H9 (cell line): ENCODE results near the gene SSBP2. TPM values are rescaled to one million over a fixed set of nuclear protein-coding genes. Genes with fewer than 3 reads are reported as not detected.

Experiments used
- DNase-seq: peaks from one replicate; pipeline ENCODE4 v3.0.0-alpha.2; 2017
- H2AFZ ChIP-seq: one replicate; pipeline ENCODE4 v1.6.1; 2013; ENCODE audit warnings: mild to moderate bottlenecking, low read length, control low read depth, moderate library complexity
- H2AK5ac ChIP-seq: 2 replicates; pipeline ENCODE4 v1.6.1; 2013; ENCODE audit warnings: low read length, control low read depth, mixed read lengths; ENCODE audit not compliant: insufficient read length
- H2BK120ac ChIP-seq: one replicate; pipeline ENCODE4 v1.6.1; 2013; ENCODE audit warnings: low read depth, mild to moderate bottlenecking, low read length, control low read depth, inconsistent platforms; ENCODE audit not compliant: poor library complexity, severe bottlenecking
- H2BK12ac ChIP-seq: 2 replicates; pipeline ENCODE4 v1.6.1; 2013; ENCODE audit warnings: low read length, control low read depth, mixed read lengths, low read depth; ENCODE audit not compliant: insufficient read length
- H2BK15ac ChIP-seq: 2 replicates; pipeline ENCODE4 v1.6.1; 2013; ENCODE audit warnings: low read depth, low read length, control low read depth
- H2BK20ac ChIP-seq: one replicate; pipeline ENCODE4 v1.6.1; 2013; ENCODE audit warnings: low read depth, mild to moderate bottlenecking, low read length, control low read depth, inconsistent platforms; ENCODE audit not compliant: poor library complexity, severe bottlenecking
- H2BK5ac ChIP-seq: 2 replicates; pipeline ENCODE4 v1.6.1; 2013; ENCODE audit warnings: low read length, control low read depth, mixed read lengths; ENCODE audit not compliant: insufficient read length
- H3K14ac ChIP-seq: 2 replicates; pipeline ENCODE4 v1.6.1; 2013; ENCODE audit warnings: low read length, control low read depth; ENCODE audit not compliant: insufficient read depth
- H3K18ac ChIP-seq: 2 replicates; pipeline ENCODE4 v1.6.1; 2013; ENCODE audit warnings: low read depth, mild to moderate bottlenecking, mixed read lengths, low read length, control low read depth; ENCODE audit not compliant: insufficient read length
- H3K23ac ChIP-seq: 2 replicates; pipeline ENCODE4 v1.6.1; 2013; ENCODE audit warnings: low read length, control low read depth, mixed read lengths, low read depth; ENCODE audit not compliant: insufficient read length
- H3K23me2 ChIP-seq: 2 replicates; pipeline ENCODE4 v1.6.1; 2013; ENCODE audit warnings: low read depth, mild to moderate bottlenecking, mixed read lengths, low read length, control low read depth; ENCODE audit not compliant: insufficient read length, poor library complexity, severe bottlenecking
- H3K27ac ChIP-seq: 2 replicates; pipeline ENCODE4 v1.5.1; 2013; ENCODE audit warnings: low read length, control low read depth, mixed read lengths, low read depth; ENCODE audit not compliant: insufficient read length
- H3K27me3 ChIP-seq: 2 replicates; pipeline ENCODE4 v1.6.1; 2013; ENCODE audit warnings: low read length, control low read depth, inconsistent platforms; ENCODE audit not compliant: insufficient read depth
- H3K4ac ChIP-seq: 2 replicates; pipeline ENCODE4 v1.6.1; 2013; ENCODE audit warnings: low read depth, mild to moderate bottlenecking, control low read depth, inconsistent platforms, low read length, moderate library complexity
- H3K4me1 ChIP-seq: 2 replicates; pipeline ENCODE4 v1.6.1; 2013; ENCODE audit warnings: low read length, control low read depth, inconsistent platforms; ENCODE audit not compliant: insufficient read depth
- H3K4me2 ChIP-seq: 2 replicates; pipeline ENCODE4 v1.6.1; 2013; ENCODE audit warnings: low read length, control low read depth, mixed read lengths; ENCODE audit not compliant: insufficient read length, insufficient read depth
- H3K56ac ChIP-seq: 2 replicates; pipeline ENCODE4 v1.6.1; 2013; ENCODE audit warnings: low read depth, mild to moderate bottlenecking, mixed read lengths, low read length, control low read depth; ENCODE audit not compliant: insufficient read length
- H3K79me1 ChIP-seq: 2 replicates; pipeline ENCODE4 v1.6.1; 2013; ENCODE audit warnings: low read depth, mild to moderate bottlenecking, moderate library complexity, low read length, control low read depth, inconsistent platforms; ENCODE audit not compliant: insufficient read depth, poor library complexity, severe bottlenecking
- H3K79me2 ChIP-seq: 2 replicates; pipeline ENCODE4 v1.6.1; 2013; ENCODE audit warnings: low read length, control low read depth, inconsistent platforms; ENCODE audit not compliant: insufficient read depth
- H3K9ac ChIP-seq: 2 replicates; pipeline ENCODE4 v1.6.1; 2013; ENCODE audit warnings: low read length, control low read depth, mixed read lengths; ENCODE audit not compliant: insufficient read length; ENCODE audit errors: extremely low read depth
- H3K9me3 ChIP-seq: one replicate; pipeline ENCODE4 v1.6.1; 2013; ENCODE audit warnings: low read depth, low read length, inconsistent platforms; ENCODE audit not compliant: control insufficient read depth
- H3T11ph ChIP-seq: one replicate; pipeline ENCODE4 v1.6.1; 2013; ENCODE audit warnings: mild to moderate bottlenecking, low read length, control low read depth, inconsistent platforms
- H4K20me1 ChIP-seq: one replicate; pipeline ENCODE4 v1.6.1; 2013; ENCODE audit not compliant: control insufficient read depth, insufficient read length, insufficient read depth
- H4K5ac ChIP-seq: 2 replicates; pipeline ENCODE4 v1.6.1; 2013; ENCODE audit warnings: low read depth, mild to moderate bottlenecking, mixed read lengths, low read length, control low read depth; ENCODE audit not compliant: insufficient read length
- H4K8ac ChIP-seq: replicated peaks from 2 replicates; pipeline ENCODE4 v1.6.1; 2013; ENCODE audit warnings: low read length, control low read depth, mixed read lengths, low read depth; ENCODE audit not compliant: insufficient read length
- H4K91ac ChIP-seq: 2 replicates; pipeline ENCODE4 v1.6.1; 2013; ENCODE audit warnings: low read depth, mild to moderate bottlenecking, moderate library complexity, mixed read lengths, low read length, control low read depth; ENCODE audit not compliant: insufficient read length
- H3K27ac Mint-ChIP-seq, 3 experiments: 2 replicates in 2 of 3; 3 replicates in 1 of 3; pipeline ENCODE4 v1.8.0; 2020 to 2021; ENCODE audit warnings: mixed read lengths in 3 of 3, mild to moderate bottlenecking in 1 of 3, moderate library complexity in 1 of 3
- H3K27me3 Mint-ChIP-seq: 2 replicates; pipeline ENCODE4 v1.8.0; 2021; ENCODE audit warnings: low read depth, mild to moderate bottlenecking, moderate library complexity, mixed read lengths
- H3K36me3 Mint-ChIP-seq, 3 experiments: 2 replicates in 2 of 3; 3 replicates in 1 of 3; pipeline ENCODE4 v1.8.0; 2020 to 2021; ENCODE audit warnings: low read depth in 3 of 3, mixed read lengths in 3 of 3; ENCODE audit not compliant: insufficient read depth in 1 of 3
- H3K4me1 Mint-ChIP-seq, 2 experiments: 2 replicates each; pipeline ENCODE4 v1.8.0; 2020; ENCODE audit warnings: mixed read lengths in 2 of 2
- H3K4me3 Mint-ChIP-seq, 2 experiments: 2 replicates in 1 of 2; 3 replicates in 1 of 2; pipeline ENCODE4 v1.8.0; 2020 to 2021; ENCODE audit warnings: mild to moderate bottlenecking in 2 of 2, mixed read lengths in 2 of 2, moderate library complexity in 1 of 2
- H3K9me3 Mint-ChIP-seq, 2 experiments: 2 replicates in 1 of 2; 3 replicates in 1 of 2; pipeline ENCODE4 v1.8.0; 2020; ENCODE audit warnings: mild to moderate bottlenecking in 2 of 2, mixed read lengths in 2 of 2, moderate library complexity in 1 of 2
- WGBS: extraction: QIAGEN DNeasy Blood & Tissue Kit; methylation state at CpG from one replicate; pipeline ENCODE4 v1.1.7; 2013; ENCODE audit warnings: missing lambda C conversion rate, low lambda C conversion rate, mixed read lengths; ENCODE audit not compliant: insufficient read length; ENCODE audit errors: extremely low coverage; 5-methylcytosine and 5-hydroxymethylcytosine counted together
- total RNA-seq: library from RNA; stranded (reverse); gene quantifications from 2 replicates; pipeline ENCODE4 v1.2.1, GENCODE V29; 2021
- TF ChIP-seq, protein P1 (sequence below): fragments of 200-600 bp; sonication (generic); conservative IDR thresholded peaks from 3 replicates; pipeline ENCODE4 v1.8.0; 2021; ENCODE audit warnings: antibody characterized with exemption, mild to moderate bottlenecking

The SSBP2 gene
- total RNA-seq, 1 experiment from 2014 or later: 35.6 TPM

DNA sequence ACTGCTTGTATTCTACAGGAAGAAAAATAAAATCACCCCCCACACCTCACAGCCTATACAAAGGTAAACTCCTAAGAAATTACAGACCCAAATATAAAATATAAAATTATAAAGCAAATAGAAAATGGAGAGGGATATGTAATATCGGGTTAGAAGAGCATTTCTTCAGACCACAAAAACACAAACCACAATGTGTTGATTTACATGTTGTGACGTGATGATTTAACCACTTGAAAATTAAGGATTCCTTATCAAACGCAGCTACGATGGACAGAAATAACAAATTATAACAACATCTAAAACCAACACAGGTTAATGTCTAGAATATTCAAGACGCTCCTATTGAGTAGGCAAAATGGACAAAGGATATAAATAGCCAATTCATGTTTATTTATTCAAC, 26.3 kb downstream of the SSBP2 start:
- peaks cover 35 to 36% of the 10 kb centered on the region in 2 experiments for H3K4me1 Mint-ChIP-seq
- H3K36me3 Mint-ChIP-seq: no peaks in the 10 kb centered on the region
- Histone ChIP-seq H2BK15ac (no peak overlapping the region), H3K9me3 (no peaks in the 10 kb centered on the region), H2AFZ (no peak overlapping the region), H4K8ac (no peak overlapping the region), H3K23me2 (no peaks in the 10 kb centered on the region), H4K20me1 (no peaks in the 10 kb centered on the region), H3K14ac (no peak overlapping the region), H3K23ac (no peak overlapping the region), H2BK5ac (no peak overlapping the region), H4K5ac (no peak overlapping the region), H3K4me1 (no peaks in the 10 kb centered on the region; the same call in 1 of the 2 replicates), H3K4ac (no peak overlapping the region), H2BK12ac (no peak overlapping the region), H3K56ac (no peak overlapping the region), H2AK5ac (no peak overlapping the region), H4K91ac (no peak overlapping the region), H2BK120ac (no peak overlapping the region), H3K27me3 (no peaks in the 10 kb centered on the region), H3K18ac (no peak overlapping the region), H3K79me2 (no peaks in the 10 kb centered on the region), H3K27ac (no peak overlapping the region), H3T11ph (no peak overlapping the region), H3K4me2 (no peak overlapping the region), H3K9ac (no peak overlapping the region), H2BK20ac (no peak overlapping the region), H3K79me1 (no peaks in the 10 kb centered on the region)
- H3K9me3 Mint-ChIP-seq: no peaks in the 10 kb centered on the region
- TF ChIP-seq, protein P1, sequence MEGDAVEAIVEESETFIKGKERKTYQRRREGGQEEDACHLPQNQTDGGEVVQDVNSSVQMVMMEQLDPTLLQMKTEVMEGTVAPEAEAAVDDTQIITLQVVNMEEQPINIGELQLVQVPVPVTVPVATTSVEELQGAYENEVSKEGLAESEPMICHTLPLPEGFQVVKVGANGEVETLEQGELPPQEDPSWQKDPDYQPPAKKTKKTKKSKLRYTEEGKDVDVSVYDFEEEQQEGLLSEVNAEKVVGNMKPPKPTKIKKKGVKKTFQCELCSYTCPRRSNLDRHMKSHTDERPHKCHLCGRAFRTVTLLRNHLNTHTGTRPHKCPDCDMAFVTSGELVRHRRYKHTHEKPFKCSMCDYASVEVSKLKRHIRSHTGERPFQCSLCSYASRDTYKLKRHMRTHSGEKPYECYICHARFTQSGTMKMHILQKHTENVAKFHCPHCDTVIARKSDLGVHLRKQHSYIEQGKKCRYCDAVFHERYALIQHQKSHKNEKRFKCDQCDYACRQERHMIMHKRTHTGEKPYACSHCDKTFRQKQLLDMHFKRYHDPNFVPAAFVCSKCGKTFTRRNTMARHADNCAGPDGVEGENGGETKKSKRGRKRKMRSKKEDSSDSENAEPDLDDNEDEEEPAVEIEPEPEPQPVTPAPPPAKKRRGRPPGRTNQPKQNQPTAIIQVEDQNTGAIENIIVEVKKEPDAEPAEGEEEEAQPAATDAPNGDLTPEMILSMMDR: no peak
- H3K27me3 Mint-ChIP-seq: no peaks in the 10 kb centered on the region
- WGBS: no CpG with 5 or more reads among the region's 5 CpGs
- H3K27ac Mint-ChIP-seq: no peak overlapping the region
- no peak overlapping the region for H3K4me3 Mint-ChIP-seq
- DNase-seq: no peak
